Neural progenitor cell (in vitro differentiated cells): Measurements from ENCODE around the gene CDHR2. TPM values are rescaled to one million over a fixed set of nuclear protein-coding genes. Genes with fewer than 3 reads are reported as not detected.

Source experiments
- DNase-seq: peaks from one replicate; pipeline ENCODE4 v3.0.0-alpha.2; 2016; ENCODE audit warnings: low spot score
- H2AFZ ChIP-seq: fragments of 200-600 bp; sonication (generic); replicated peaks from 2 replicates; pipeline ENCODE4 v1.6.1; 2016; ENCODE audit warnings: antibody characterized with exemption
- H3F3A ChIP-seq: fragments of 200-600 bp; sonication (generic); 2 replicates; pipeline ENCODE4 v1.6.1; 2016; ENCODE audit warnings: antibody characterized with exemption, low read depth
- H3K27ac ChIP-seq: fragments of 200-600 bp; sonication (generic); 2 replicates; pipeline ENCODE4 v1.5.1; 2016; ENCODE audit warnings: mild to moderate bottlenecking
- H3K27me3 ChIP-seq: fragments of 200-600 bp; sonication (generic); 2 replicates; pipeline ENCODE4 v1.6.1; 2016; ENCODE audit warnings: mild to moderate bottlenecking, moderate library complexity
- H3K36me3 ChIP-seq: fragments of 200-600 bp; sonication (generic); 2 replicates; pipeline ENCODE4 v1.5.1; 2016
- H3K4me1 ChIP-seq: fragments of 200-600 bp; sonication (generic); 2 replicates; pipeline ENCODE4 v1.6.1; 2016; ENCODE audit warnings: mixed run types
- H3K4me2 ChIP-seq: fragments of 200-600 bp; sonication (generic); 2 replicates; pipeline ENCODE4 v1.6.1; 2016
- H3K4me3 ChIP-seq: fragments of 200-600 bp; sonication (generic); 2 replicates; pipeline ENCODE4 v1.5.1; 2016
- H3K79me2 ChIP-seq: fragments of 200-600 bp; sonication (generic); 2 replicates; pipeline ENCODE4 v1.6.1; 2016; ENCODE audit warnings: low read depth
- H3K9ac ChIP-seq: fragments of 200-600 bp; sonication (generic); 2 replicates; pipeline ENCODE4 v1.6.1; 2016
- H3K9me3 ChIP-seq: fragments of 200-600 bp; sonication (generic); 2 replicates; pipeline ENCODE4 v1.5.1; 2016; ENCODE audit warnings: low read depth
- H4K20me1 ChIP-seq: fragments of 200-600 bp; sonication (generic); 2 replicates; pipeline ENCODE4 v1.6.1; 2016; ENCODE audit warnings: low read depth
- H3K27ac Mint-ChIP-seq: 3 replicates; pipeline ENCODE4 v1.8.0; 2021; ENCODE audit warnings: mixed read lengths
- H3K27me3 Mint-ChIP-seq: 2 replicates; pipeline ENCODE4 v1.8.0; 2022; ENCODE audit warnings: low read depth, mild to moderate bottlenecking, inconsistent platforms, moderate library complexity, mixed read lengths; ENCODE audit not compliant: insufficient read depth
- H3K36me3 Mint-ChIP-seq: 3 replicates; pipeline ENCODE4 v1.8.0; 2021; ENCODE audit warnings: mixed read lengths
- H3K4me1 Mint-ChIP-seq: 3 replicates; pipeline ENCODE4 v1.8.0; 2021; ENCODE audit warnings: mixed read lengths
- H3K4me3 Mint-ChIP-seq: 3 replicates; pipeline ENCODE4 v1.8.0; 2021; ENCODE audit warnings: mild to moderate bottlenecking, moderate library complexity, mixed read lengths
- H3K9me3 Mint-ChIP-seq: 3 replicates; pipeline ENCODE4 v1.8.0; 2020; ENCODE audit warnings: mixed read lengths
- EZH2 ChIP-seq: fragments of 200-600 bp; sonication (generic); IDR thresholded peaks from 2 replicates; pipeline ENCODE4 v1.6.1; 2017; ENCODE audit warnings: antibody characterized with exemption, mild to moderate bottlenecking, moderate library complexity
- EZH2phosphoT487 ChIP-seq: fragments of 200-600 bp; sonication (generic); IDR thresholded peaks from 2 replicates; pipeline ENCODE4 v1.6.1; 2017; ENCODE audit warnings: antibody characterized with exemption
- total RNA-seq: library from RNA; depleted of rRNA; stranded (reverse); fragments of >200 nt; gene quantifications from 2 replicates; pipeline ENCODE4 v1.2.3, GENCODE V29; 2015; ENCODE audit warnings: low replicate concordance
- TF ChIP-seq, protein P1 (sequence below): fragments of 200-600 bp; sonication (generic); IDR thresholded peaks from 2 replicates; pipeline ENCODE4 v1.5.1; 2017; ENCODE audit warnings: antibody characterized with exemption, mild to moderate bottlenecking

CDHR2 gene
- total RNA-seq, 1 donor from 2014 or later, result not detected

DNA sequence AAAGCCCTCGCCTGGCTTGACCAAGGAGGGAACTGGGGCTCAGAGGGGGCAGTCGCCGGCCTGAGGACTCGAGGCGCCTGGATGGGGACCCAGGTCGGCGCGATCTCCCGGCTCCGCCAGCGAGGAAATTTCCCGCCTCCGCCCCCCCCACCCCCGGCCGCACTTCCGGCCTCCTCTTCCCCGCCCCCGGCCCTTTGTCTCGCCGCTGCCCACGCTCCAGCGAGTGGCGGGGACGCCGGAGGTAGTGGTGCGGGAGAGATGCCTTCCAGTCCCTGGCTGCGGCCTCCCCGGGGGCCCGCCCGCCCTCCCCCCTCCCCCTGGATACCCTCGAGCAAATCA, 61.3 kb downstream of the CDHR2 start:
- Mint-ChIP-seq H3K9me3 (no peaks in the 10 kb centered on the region), H3K4me3 (peak overlapping the region; percentile 83), H3K36me3 (no peaks in the 10 kb centered on the region), H3K27me3 (peaks cover 23% of the 10 kb centered on the region), H3K27ac (no peak overlapping the region), H3K4me1 (peaks cover 28% of the 10 kb centered on the region)
- Histone ChIP-seq H3F3A (peaks cover 7% of the 10 kb centered on the region), H3K4me2 (peak overlapping the region; percentile 82), H3K27ac (no peak overlapping the region), H3K9ac (no peak overlapping the region), H3K9me3 (no peaks in the 10 kb centered on the region), H3K36me3 (no peaks in the 10 kb centered on the region), H3K79me2 (no peaks in the 10 kb centered on the region), H3K4me1 (no peaks in the 10 kb centered on the region), H3K27me3 (peaks cover 45% of the 10 kb centered on the region), H3K4me3 (peak overlapping the region; percentile 53), H2AFZ (no peak overlapping the region), H4K20me1 (peaks cover 21% of the 10 kb centered on the region)
- DNase-seq, result no peak
- TF ChIP-seq, protein P1, sequence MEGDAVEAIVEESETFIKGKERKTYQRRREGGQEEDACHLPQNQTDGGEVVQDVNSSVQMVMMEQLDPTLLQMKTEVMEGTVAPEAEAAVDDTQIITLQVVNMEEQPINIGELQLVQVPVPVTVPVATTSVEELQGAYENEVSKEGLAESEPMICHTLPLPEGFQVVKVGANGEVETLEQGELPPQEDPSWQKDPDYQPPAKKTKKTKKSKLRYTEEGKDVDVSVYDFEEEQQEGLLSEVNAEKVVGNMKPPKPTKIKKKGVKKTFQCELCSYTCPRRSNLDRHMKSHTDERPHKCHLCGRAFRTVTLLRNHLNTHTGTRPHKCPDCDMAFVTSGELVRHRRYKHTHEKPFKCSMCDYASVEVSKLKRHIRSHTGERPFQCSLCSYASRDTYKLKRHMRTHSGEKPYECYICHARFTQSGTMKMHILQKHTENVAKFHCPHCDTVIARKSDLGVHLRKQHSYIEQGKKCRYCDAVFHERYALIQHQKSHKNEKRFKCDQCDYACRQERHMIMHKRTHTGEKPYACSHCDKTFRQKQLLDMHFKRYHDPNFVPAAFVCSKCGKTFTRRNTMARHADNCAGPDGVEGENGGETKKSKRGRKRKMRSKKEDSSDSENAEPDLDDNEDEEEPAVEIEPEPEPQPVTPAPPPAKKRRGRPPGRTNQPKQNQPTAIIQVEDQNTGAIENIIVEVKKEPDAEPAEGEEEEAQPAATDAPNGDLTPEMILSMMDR, result no peak
- TF ChIP-seq EZH2, result no peak
- TF ChIP-seq EZH2phosphoT487, result no peak

DNA sequence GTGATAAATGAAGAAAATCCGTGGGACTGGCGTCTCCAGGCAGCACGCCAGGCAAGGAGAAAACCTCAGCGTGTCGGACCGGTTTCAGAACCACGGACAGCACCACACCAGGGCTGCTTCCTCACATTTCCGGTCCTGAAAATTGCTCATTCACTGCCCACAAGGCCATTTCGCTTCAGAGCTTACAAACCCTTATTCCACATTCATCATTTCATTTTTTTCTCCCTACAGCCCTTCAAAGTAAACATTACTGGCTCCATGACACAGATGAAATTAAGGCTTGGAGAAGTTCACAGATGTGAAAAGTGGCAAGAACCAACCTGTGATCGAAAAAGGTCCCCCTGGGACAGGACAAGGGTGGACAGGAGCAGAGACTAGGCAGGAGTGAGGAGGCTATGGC, 62.3 kb downstream of the CDHR2 start:
- Histone ChIP-seq H3K4me1 (no peaks in the 10 kb centered on the region), H3K27ac (no peak overlapping the region), H3F3A (peaks cover 7% of the 10 kb centered on the region), H3K9me3 (no peaks in the 10 kb centered on the region), H3K79me2 (no peaks in the 10 kb centered on the region), H3K36me3 (no peaks in the 10 kb centered on the region), H3K27me3 (peaks cover 54% of the 10 kb centered on the region), H2AFZ (no peak overlapping the region), H3K4me3 (no peak overlapping the region), H4K20me1 (peaks cover 21% of the 10 kb centered on the region), H3K4me2 (no peak overlapping the region), H3K9ac (no peak overlapping the region)
- TF ChIP-seq, protein P1, result no peak
- TF ChIP-seq EZH2 (no peak), EZH2phosphoT487 (no peak)
- Mint-ChIP-seq H3K36me3 (no peaks in the 10 kb centered on the region), H3K4me1 (peaks cover 31% of the 10 kb centered on the region), H3K27ac (no peak overlapping the region), H3K4me3 (peak overlapping the region; percentile 11), H3K9me3 (no peaks in the 10 kb centered on the region), H3K27me3 (peaks cover 27% of the 10 kb centered on the region)
- DNase-seq, result peak; percentile 86

DNA sequence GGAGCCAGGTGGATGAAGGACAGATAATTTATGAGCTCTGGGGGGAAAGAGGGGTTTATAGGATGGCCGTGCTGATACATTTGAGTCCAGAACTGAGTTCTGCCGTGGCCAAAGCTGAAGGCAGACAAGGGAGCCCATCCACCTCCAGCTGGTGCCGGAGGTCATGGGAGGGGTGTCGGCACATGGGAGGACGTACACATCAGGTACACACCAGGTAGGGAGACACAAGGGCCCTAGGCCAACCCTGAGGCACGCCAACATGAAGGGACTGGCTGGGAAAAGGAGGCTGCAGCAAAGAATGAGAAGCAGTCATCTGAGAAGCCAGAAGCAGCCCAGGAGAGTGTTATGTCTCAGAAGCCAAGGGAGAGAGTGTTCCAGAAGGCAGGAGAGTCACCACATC, 62.9 kb downstream of the CDHR2 start:
- TF ChIP-seq EZH2phosphoT487, result no peak
- no peak for TF ChIP-seq EZH2
- TF ChIP-seq, protein P1, result no peak
- Histone ChIP-seq H3K9ac (no peak overlapping the region), H3K4me2 (no peak overlapping the region), H3K4me3 (no peak overlapping the region), H4K20me1 (peaks cover 21% of the 10 kb centered on the region), H3K9me3 (no peaks in the 10 kb centered on the region), H3K27ac (no peak overlapping the region), H3K4me1 (no peaks in the 10 kb centered on the region), H3K27me3 (peaks cover 59% of the 10 kb centered on the region), H2AFZ (no peak overlapping the region), H3K36me3 (no peaks in the 10 kb centered on the region), H3K79me2 (no peaks in the 10 kb centered on the region), H3F3A (peaks cover 7% of the 10 kb centered on the region)
- DNase-seq, result no peak
- no peaks in the 10 kb centered on the region for H3K36me3 Mint-ChIP-seq
- H3K27me3 Mint-ChIP-seq, result peaks cover 30% of the 10 kb centered on the region
- H3K27ac Mint-ChIP-seq, result no peak overlapping the region
- H3K4me3 Mint-ChIP-seq, result peak overlapping the region; percentile 56
- no peaks in the 10 kb centered on the region for H3K9me3 Mint-ChIP-seq
- peaks cover 27% of the 10 kb centered on the region for H3K4me1 Mint-ChIP-seq
